ENCODE measurements around the gene CAMP. TPM values are rescaled to one million over a fixed set of nuclear protein-coding genes. Genes with fewer than 3 reads are reported as not detected.
"Not testable (repeated sequence)": the region's sequence is repeated elsewhere in the genome, so short reads cannot be mapped to it uniquely, and the experiment has no call there.

The CAMP gene
- total RNA-seq, 4 donors from 2014 or later, result 0.63 TPM; not detected in 3

DNA sequence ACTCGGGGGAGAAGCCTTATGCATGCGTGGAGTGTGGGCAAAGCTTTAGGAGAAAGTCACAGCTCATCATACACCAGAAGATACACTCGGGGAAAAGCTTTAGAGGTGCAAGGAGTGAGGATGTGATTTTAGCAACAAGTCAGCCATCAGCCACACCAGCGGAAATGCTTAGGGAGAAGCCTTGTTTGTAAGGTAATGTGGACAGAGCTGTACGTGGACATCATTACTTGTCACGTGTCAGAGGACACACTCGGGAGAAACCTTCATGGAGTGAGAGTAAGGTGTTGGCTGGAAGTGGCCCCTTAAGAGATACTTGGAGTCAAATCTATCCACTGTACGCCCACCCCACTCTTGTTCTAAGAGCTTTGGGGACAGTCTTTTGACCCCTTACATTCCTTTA, 46.3 kb downstream of the CAMP start:
- TF ChIP-seq, protein P1, sequence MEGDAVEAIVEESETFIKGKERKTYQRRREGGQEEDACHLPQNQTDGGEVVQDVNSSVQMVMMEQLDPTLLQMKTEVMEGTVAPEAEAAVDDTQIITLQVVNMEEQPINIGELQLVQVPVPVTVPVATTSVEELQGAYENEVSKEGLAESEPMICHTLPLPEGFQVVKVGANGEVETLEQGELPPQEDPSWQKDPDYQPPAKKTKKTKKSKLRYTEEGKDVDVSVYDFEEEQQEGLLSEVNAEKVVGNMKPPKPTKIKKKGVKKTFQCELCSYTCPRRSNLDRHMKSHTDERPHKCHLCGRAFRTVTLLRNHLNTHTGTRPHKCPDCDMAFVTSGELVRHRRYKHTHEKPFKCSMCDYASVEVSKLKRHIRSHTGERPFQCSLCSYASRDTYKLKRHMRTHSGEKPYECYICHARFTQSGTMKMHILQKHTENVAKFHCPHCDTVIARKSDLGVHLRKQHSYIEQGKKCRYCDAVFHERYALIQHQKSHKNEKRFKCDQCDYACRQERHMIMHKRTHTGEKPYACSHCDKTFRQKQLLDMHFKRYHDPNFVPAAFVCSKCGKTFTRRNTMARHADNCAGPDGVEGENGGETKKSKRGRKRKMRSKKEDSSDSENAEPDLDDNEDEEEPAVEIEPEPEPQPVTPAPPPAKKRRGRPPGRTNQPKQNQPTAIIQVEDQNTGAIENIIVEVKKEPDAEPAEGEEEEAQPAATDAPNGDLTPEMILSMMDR (IDR thresholded peaks at IDR 0.05), result no peak
- TF ChIP-seq POLR2A (IDR thresholded peaks at IDR 0.05) (no peak), EP300 (IDR thresholded peaks at IDR 0.05) (no peak)
- H3K4me3 ChIP-seq, result no peak overlapping the region
- H3K27ac ChIP-seq, result peak overlapping the region in 2 of 4 donors; percentile 5 to 60
- no peaks in the 10 kb centered on the region for H3K27me3 ChIP-seq
- peaks cover 0 to 55% (median 0%) of the 10 kb centered on the region in 3 donors for H3K36me3 ChIP-seq
- DNase-seq (ENCODE audit: low spot score in 2 of 2), result no peak
- 64 to 67% methylated on average over 8 of the region's 8 CpGs for WGBS, 2 donors
- peaks cover 0 to 21% (median 4%) of the 10 kb centered on the region in 4 donors for H3K4me1 ChIP-seq
- no peaks in the 10 kb centered on the region for H3K9me3 ChIP-seq

DNA sequence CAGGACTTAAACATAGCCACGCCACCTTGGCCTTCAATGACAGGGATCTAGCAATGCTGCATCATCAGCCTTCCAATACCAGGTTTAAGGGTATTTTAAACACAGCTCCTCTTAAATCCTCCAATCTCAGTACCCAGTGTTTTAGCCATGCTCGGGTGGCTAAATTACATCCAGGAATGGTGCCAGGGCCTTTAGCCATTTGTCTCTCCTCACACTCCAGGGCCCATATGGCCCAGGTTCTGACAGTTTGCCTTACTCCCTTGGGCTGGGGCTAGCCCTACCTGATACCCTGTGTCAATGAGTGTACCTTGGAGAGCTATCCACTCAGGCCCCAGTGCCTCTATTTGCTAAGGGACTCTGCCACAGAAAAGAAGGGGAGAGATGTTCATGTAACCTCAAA, 47.0 kb downstream of the CAMP start:
- no peaks in the 10 kb centered on the region for H3K27me3 ChIP-seq
- H3K4me3 ChIP-seq, result no peak overlapping the region
- H3K27ac ChIP-seq, result no peak overlapping the region
- H3K36me3 ChIP-seq, result peaks cover 0 to 51% (median 0%) of the 10 kb centered on the region in 3 donors
- 83 to 95% methylated on average over 2 of the region's 2 CpGs for WGBS, 2 donors
- TF ChIP-seq EP300 (IDR thresholded peaks at IDR 0.05), result no peak
- TF ChIP-seq, protein P1 (IDR thresholded peaks at IDR 0.05), result no peak
- H3K9me3 ChIP-seq, result no peaks in the 10 kb centered on the region
- DNase-seq (ENCODE audit: low spot score in 2 of 2), result no peak
- peaks cover 0 to 21% (median 4%) of the 10 kb centered on the region in 4 donors for H3K4me1 ChIP-seq

DNA sequence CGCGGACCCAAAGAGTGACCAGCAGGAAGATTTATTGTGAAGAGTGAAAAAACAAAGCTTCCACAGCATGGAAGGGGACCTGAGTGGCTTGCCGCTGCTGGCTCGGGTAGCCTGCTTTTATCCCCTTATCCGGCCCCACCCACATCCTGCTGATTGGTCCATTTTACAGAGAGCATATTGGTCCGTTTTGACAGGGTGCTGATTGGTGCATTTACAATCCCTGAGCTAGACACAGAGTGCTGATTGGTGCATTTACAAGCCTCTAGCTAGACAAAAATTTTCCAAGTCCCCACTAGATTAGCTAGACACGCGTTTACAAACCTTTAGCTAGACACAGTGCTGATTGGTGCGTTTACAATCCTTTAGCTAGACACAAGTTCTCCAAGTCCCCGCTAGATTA, 47.9 kb downstream of the CAMP start:
- not testable (repeated sequence) for H3K27me3 ChIP-seq; H3K27ac ChIP-seq; H3K9me3 ChIP-seq; H3K4me3 ChIP-seq; DNase-seq (ENCODE audit: low spot score in 2 of 2)
- peaks cover 0 to 48% (median 0%) of the 10 kb centered on the region in 3 donors for H3K36me3 ChIP-seq
- peaks cover 0 to 21% (median 4%) of the 10 kb centered on the region in 4 donors for H3K4me1 ChIP-seq
- 94 to 96% methylated on average over 10 of the region's 10 CpGs for WGBS, 2 donors

DNA sequence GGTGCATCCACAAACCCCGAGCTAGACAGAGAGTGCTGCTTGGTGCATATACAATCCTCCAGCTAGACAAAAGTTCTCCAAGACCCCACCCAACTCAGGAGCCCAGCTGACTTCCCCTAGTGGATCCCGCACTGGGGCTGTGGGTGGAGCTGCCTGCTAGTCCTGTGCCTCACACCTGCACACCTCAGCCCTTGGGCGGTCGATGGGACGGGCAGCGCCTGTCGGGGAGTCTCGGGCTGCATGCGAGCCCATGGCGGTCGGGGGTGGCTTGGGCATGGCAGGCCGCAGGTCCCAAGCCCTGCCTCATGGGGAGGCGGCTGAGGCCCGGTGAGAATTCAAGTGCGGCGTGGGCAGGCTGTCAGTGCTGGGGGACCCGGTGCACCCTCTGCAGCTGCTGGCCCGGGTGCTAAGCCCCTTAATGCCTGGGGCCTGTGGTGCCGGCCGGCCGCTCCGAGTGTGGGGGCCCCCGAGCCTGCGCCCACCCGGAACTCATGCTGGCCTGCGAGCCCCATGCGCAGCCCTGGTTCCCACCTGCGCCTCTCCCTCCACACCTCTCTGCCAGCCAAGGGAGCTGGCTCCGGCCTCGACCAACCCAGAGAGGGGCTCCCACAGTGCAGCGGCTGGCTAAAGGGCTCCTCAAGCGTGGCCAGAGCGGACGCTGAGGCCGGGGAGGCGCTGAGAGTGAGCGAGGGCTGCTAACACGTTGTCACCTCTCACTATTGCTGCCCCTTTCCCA, 48.6 kb downstream of the CAMP start:
- no peaks in the 10 kb centered on the region for H3K9me3 ChIP-seq
- WGBS, 2 donors, result 94 to 99% methylated on average over 11 to 33 of the region's 38 CpGs
- no peak overlapping the region for H3K4me3 ChIP-seq
- peaks cover 0 to 21% (median 4%) of the 10 kb centered on the region in 4 donors for H3K4me1 ChIP-seq
- peaks cover 0 to 41% (median 0%) of the 10 kb centered on the region in 3 donors for H3K36me3 ChIP-seq
- no peak overlapping the region for H3K27ac ChIP-seq
- no peak for TF ChIP-seq POLR2A (IDR thresholded peaks at IDR 0.05)
- TF ChIP-seq EP300 (IDR thresholded peaks at IDR 0.05), result no peak
- TF ChIP-seq, protein P1 (IDR thresholded peaks at IDR 0.05), result no peak
- H3K27me3 ChIP-seq, result no peaks in the 10 kb centered on the region
- no peak for DNase-seq (ENCODE audit: low spot score in 2 of 2)

DNA sequence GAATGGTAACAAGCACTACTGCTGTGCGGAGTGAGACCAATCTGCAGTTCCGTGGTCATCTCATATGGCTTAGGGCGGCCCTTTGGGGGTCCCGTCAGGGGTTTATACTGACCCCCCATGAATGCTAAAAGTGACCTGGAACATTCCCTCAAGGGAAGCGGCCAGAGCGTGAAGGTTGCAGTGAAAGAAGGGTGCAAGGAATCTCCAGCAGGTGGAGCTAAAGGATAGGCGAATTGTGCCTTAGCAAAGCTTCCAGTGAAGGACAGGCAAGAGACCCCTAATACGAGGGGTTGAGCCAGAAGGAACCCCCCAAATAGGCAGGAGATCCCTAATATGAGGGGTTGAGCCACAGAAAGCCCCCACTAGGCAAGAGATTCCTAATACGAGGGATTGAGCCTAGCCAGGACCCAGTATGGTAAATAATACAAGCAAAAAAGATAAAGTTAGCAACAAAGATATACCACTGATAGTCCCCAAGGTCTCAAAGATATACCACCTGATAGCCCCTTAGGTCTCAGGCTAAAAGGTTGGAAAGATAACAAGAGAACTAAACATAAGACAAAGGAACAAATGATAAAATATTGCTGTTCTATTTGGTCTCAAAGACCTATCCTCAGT, 50.4 kb downstream of the CAMP start:
- Histone ChIP-seq H3K36me3 (peaks cover 0 to 31% (median 0%) of the 10 kb centered on the region in 3 donors), H3K4me1 (peaks cover 0 to 10% (median 4%) of the 10 kb centered on the region in 4 donors), H3K27me3 (no peaks in the 10 kb centered on the region), H3K27ac (no peak overlapping the region), H3K9me3 (no peaks in the 10 kb centered on the region), H3K4me3 (no peak overlapping the region)
- no peak for TF ChIP-seq POLR2A (IDR thresholded peaks at IDR 0.05)
- no peak for TF ChIP-seq EP300 (IDR thresholded peaks at IDR 0.05)
- TF ChIP-seq, protein P1 (IDR thresholded peaks at IDR 0.05), result peak; percentile 61 to 84 (median 66)
- DNase-seq (ENCODE audit: low spot score in 2 of 2), result peak in 1 of 2 donors; percentile 68
- 11 to 12% methylated on average over 9 of the region's 9 CpGs for WGBS, 2 donors
